ENCODE results near the gene NKX2-1. TPM values are rescaled to one million over a fixed set of nuclear protein-coding genes. Genes with fewer than 3 reads are reported as not detected.
A peak's percentile ranks its signal among the peaks of the same experiment; 100 is the strongest.

NKX2-1 gene
- total and polyA plus RNA-seq, 2 of the 13 experiments (the other 11 are each of a cell fraction or from before 2014, with no cell fraction given) = not detected

- no peak overlapping the region for H2AFZ ChIP-seq (ENCODE audit: low read length)
- no peak overlapping the region for H3K27ac ChIP-seq (ENCODE audit: extremely low read length, insufficient read depth, low read length)
- POLR2A ChIA-PET = no interaction called here
- intact Hi-C loops (cut with micrococcal nuclease; ENCODE audit: unreplicated experiment) = loop anchor here (10.0 kb wide), 2 partner anchors 317 to 417 kb away; no protein-coding TSS in a partner anchor
- H3K9ac ChIP-seq (ENCODE audit: insufficient read depth, low read depth, low read length) = no peak overlapping the region
- no peaks in the 10 kb centered on the region for H3K36me3 ChIP-seq (replicated peaks in 1 of 2; ENCODE audit: control insufficient read depth in 1 of 2, insufficient read depth in 2 of 2, low read length in 2 of 2)
- CTCF ChIA-PET (ENCODE audit: low intra/inter-chr PET ratio, low total read pairs) = interaction anchor here (1.6 kb wide), 1 partner anchor 420 kb away, joined by 6 read pairs; no protein-coding TSS in a partner anchor
- H3K4me3 ChIP-seq (replicated peaks in 1 of 3; ENCODE audit: insufficient read depth in 1 of 3, low read depth in 2 of 3, low read length in 3 of 3) = no peak overlapping the region
- DNase-seq (ENCODE audit: low spot score) = no peak
- H3K79me2 ChIP-seq (ENCODE audit: insufficient read depth, low read length) = no peaks in the 10 kb centered on the region
- peaks cover 54 to 92% of the 10 kb centered on the region in 2 experiments for H3K27me3 ChIP-seq (ENCODE audit: control insufficient read depth in 1 of 2, insufficient read depth in 2 of 2, low read length in 2 of 2)
- peak; percentile 39 for FAIRE-seq
- in situ Hi-C loops (cut with HindIII; ENCODE audit: extremely low pct_ligation_motif_present, low pct_unique_long_range_greater_than_20kb) = loop anchor here (10.0 kb wide), 2 partner anchors 317 to 447 kb away; no protein-coding TSS in a partner anchor
- 20% methylated on average over 35 of the region's 35 CpGs for WGBS (ENCODE audit: low lambda C conversion rate)
- H4K20me1 ChIP-seq (ENCODE audit: insufficient read depth, low read length) = no peaks in the 10 kb centered on the region; the same call in 1 of the 2 replicates
- 0 out of 2 replicates have a peak, but pooled peaks cover 15% of the 10 kb centered on the region for H3K4me1 ChIP-seq (ENCODE audit: insufficient read depth, low read length)
- BruUV-seq (replicated peaks) = no TSS peak
- H3K4me2 ChIP-seq (ENCODE audit: low read depth, low read length) = no peak overlapping the region
- no peak for ATAC-seq
- H3K9me3 ChIP-seq (ENCODE audit: low read length) = no peaks in the 10 kb centered on the region
- peak; percentile 59 for TF ChIP-seq HNRNPLL (IDR thresholded peaks at IDR 0.05; ENCODE audit: low read depth, low read length, poor library complexity, severe bottlenecking)
- TF ChIP-seq ZNF646 (CRISPR knock-in tag; IDR thresholded peaks at IDR 0.05) = no peak
- TF ChIP-seq YEATS4 (CRISPR knock-in tag; IDR thresholded peaks at IDR 0.05; ENCODE audit: borderline replicate concordance) = 0 out of 2 replicates have a peak, but pooled peaks have one; percentile 16
- no peak for TF ChIP-seq E2F1 (CRISPR knock-in tag; IDR thresholded peaks at IDR 0.05)
- TF ChIP-seq NFATC3 (CRISPR knock-in tag; IDR thresholded peaks at IDR 0.05) = no peak
- no peak for TF ChIP-seq ZBTB4 (CRISPR knock-in tag; IDR thresholded peaks at IDR 0.05; ENCODE audit: borderline replicate concordance)
- 0 out of 2 replicates have a peak, but pooled peaks have one; percentile 24 for TF ChIP-seq ZNF788 (CRISPR knock-in tag; IDR thresholded peaks at IDR 0.05; ENCODE audit: borderline replicate concordance)
- TF ChIP-seq EZH2 (conservative IDR thresholded peaks at IDR 0.05; ENCODE audit: low read depth, low read length) = peak; percentile 63
- TF ChIP-seq CEBPG (CRISPR knock-in tag; IDR thresholded peaks at IDR 0.05) = peak; percentile 44; the same call in 1 of the 2 replicates
Measured at GRCh38 chr14:36521598-36522345, 1.7 kb upstream of the NKX2-1 start.

Data from HepG2 (cell line).